HG03460 (cell line): ENCODE measurements around the gene SSRP1.
A peak's percentile ranks its signal among the peaks of the same experiment; 100 is the strongest.
"Not testable (repeated sequence)": the region's sequence is repeated elsewhere in the genome, so short reads cannot be mapped to it uniquely, and the experiment has no call there.

Source experiments
- ATAC-seq: cut with Tn5 transposase; IDR thresholded peaks from one replicate; pipeline ENCODE4 v1.9.1; 2021; ENCODE audit not compliant: unreplicated experiment

SSRP1 gene

GRCh38 chr11:57335343-57336110 is at the start of gene SSRP1:
SSRP1 (minus strand) TSS chr11:57335892; CDS start chr11:57335121, 771 bp downstream.
- ATAC-seq: peak; percentile 99

GRCh38 chr11:57380975-57381374 is 45.3 kb upstream of the SSRP1 start, which contains the start of gene PRG3:
PRG3 (minus strand) TSS chr11:57381150; CDS start chr11:57380708, 442 bp downstream.
- no peak for ATAC-seq

GRCh38 chr11:57379732-57380131 is 44.0 kb upstream of the SSRP1 start:
- no peak for ATAC-seq

GRCh38 chr11:57378186-57378585 is 42.5 kb upstream of the SSRP1 start:
- ATAC-seq: no peak

GRCh38 chr11:57377107-57377506 is 41.4 kb upstream of the SSRP1 start:
- ATAC-seq: no peak

GRCh38 chr11:57376095-57377090 is 40.7 kb upstream of the SSRP1 start:
- ATAC-seq: no peak

GRCh38 chr11:57375490-57375889 is 39.8 kb upstream of the SSRP1 start:
- ATAC-seq: no peak

GRCh38 chr11:57374966-57375365 is 39.3 kb upstream of the SSRP1 start:
- ATAC-seq: no peak

- no peak for ATAC-seq
Measured at GRCh38 chr11:57373146-57373545, 37.5 kb upstream of the SSRP1 start.

GRCh38 chr11:57370941-57371340 is 35.2 kb upstream of the SSRP1 start:
- no peak for ATAC-seq

GRCh38 chr11:57370251-57370650 is 34.6 kb upstream of the SSRP1 start:
- no peak for ATAC-seq

GRCh38 chr11:57368845-57369232 is 33.1 kb upstream of the SSRP1 start:
- no peak for ATAC-seq

GRCh38 chr11:57368106-57368844 is 32.6 kb upstream of the SSRP1 start:
- no peak for ATAC-seq

GRCh38 chr11:57364851-57365660 is 29.4 kb upstream of the SSRP1 start:
- no peak for ATAC-seq

GRCh38 chr11:57363131-57364080 is 27.7 kb upstream of the SSRP1 start:
- no peak for ATAC-seq

- ATAC-seq: no peak
Measured at GRCh38 chr11:57361926-57362325, 26.2 kb upstream of the SSRP1 start.

- ATAC-seq: not testable (repeated sequence)
Measured at GRCh38 chr11:57361420-57361819, 25.7 kb upstream of the SSRP1 start.

GRCh38 chr11:57360991-57361390 is 25.3 kb upstream of the SSRP1 start:
- ATAC-seq: no peak
